Fibroblast of peridontal ligament (primary cell): ENCODE results near the gene CCT8.
"Not testable (repeated sequence)": the region's sequence is repeated elsewhere in the genome, so short reads cannot be mapped to it uniquely, and the experiment has no call there.

ENCODE experiments used
- DNase-seq: peaks from one replicate; pipeline ENCODE4 v3.0.0-alpha.2; 2010; ENCODE audit errors: extremely low read depth

CCT8 gene

DNA sequence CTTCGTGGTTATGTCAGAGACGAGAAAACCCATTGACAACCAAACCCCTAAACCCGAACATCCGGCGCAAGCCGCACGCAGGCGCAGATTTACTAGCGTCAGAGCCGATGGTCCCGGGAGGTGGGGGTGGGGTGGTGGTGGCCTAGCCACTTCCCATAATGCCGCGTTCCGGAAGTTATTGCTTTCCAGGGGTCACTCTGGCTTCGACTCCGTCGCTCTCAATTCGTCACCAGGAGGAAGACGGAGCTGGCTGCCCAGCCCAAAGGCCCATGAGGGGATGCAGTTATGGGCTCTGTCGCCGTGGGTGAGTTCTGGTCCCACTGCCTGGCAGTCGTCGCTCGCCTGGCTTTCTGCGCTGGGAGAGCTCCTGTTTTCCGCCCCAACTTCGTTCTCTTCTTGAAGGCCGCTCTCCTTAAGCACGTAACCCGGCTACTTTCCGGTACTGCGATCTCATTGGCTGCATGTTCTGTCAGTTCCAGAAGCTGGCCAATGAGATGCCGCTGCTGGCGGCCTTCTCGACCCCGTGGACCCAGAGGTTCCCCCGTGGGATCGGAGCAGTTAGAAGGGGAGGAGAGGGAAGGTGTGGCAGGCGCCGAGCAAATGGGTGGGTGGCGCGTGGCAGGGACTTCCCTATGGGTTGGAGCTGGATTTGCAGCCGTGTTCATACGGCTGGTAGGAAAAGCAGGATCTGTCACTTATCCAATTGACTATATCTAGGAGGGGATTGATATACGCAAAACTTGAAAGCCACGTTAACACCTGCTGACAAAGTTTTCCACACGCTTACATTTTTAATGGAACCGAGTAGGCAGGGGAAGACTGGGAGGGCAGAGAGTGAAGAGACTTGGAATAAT, 48.7 kb downstream of the CCT8 start, which contains the start of gene USP16:
Gene USP16 (plus strand): TSS at position 195 of the 854 bp plus-strand sequence. CDS start 3,246 bp downstream, outside the sequence.
- peak; percentile 99 for DNase-seq

DNA sequence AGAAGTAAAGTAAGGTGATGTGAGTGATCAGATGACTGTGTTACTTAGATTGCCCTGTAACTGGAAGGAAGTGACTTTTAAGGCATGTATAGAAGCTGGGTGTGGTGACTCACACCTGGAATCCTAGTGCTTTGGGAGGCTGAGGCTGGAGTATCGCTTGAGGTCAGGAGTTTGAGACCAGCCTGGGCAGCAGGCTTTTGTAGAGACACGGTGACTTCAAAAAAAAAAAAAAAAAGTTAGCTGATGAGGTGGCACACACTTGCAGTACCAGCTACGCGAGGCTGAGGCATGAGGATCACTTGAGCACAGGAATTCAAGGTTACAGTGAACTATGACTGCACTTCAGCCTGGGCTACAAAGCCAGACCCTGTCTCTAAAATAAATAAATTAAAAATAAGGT, 51.3 kb downstream of the CCT8 start:
- no peak for DNase-seq

DNA sequence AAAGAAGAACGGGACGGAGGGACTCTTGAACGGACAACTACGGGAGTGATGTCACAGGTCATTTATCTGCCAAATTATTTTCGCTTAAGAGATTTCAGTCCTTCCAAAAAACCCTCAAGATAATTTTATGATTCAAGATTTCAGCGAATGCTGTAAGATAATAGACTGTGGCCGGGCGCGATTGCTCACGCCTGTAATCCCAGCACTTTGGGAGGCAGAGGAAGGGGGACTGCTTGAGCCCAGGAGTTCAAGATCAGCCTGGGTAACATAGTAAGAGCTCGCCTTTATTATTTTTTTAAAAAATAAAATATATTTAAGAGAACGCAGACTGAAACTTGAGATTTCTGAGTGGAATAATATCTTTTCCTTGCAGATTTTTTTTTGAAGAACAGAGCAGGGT, 54.9 kb downstream of the CCT8 start:
- DNase-seq, result peak; percentile 49

DNA sequence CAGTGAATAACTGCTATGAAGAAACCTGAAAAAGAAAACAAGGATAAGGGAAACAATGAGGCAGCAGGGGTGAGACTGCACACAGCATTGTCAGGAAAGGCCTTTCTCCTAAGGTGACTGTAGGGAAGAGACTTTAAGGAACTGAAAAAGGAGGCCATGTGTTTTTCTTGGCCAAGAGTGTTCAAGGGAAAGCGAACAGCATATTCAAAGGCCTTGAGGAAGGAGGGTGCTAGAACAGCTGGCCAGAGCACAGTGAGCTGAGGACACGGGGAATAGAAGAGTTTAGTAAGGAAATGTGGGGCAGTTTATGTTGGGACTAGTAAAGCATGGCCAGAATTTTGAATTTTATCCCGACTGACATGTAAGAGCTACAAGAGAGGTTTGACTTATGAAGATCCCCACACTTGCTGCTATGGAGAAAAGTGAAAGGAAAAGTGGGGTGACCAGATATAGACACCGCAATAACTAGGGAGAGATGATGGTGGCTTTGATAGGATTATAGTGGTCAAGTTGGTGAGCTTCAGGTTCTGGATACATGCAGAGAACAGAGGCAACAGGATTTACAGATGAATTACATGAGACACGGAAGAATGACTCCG, 55.7 kb downstream of the CCT8 start:
- DNase-seq, result peak; percentile 6

DNA sequence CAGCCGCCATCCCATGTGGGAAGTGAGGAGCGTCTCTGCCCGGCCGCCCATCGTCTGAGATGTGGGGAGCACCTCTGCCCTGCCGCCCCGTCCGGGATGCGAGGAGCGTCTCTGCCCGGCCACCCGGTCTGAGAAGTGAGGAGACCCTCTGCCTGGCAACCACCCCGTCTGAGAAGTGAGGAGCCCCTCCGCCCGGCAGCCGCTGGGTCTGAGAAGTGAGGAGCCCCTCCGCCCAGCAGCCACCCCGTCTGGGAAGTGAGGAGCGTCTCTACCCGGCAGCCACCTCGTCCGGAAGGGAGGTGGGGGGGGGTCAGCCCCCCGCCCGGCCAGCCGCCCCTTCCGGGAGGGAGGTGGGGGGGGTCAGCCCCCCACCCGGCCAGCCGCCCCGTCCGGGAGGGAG, 62.2 kb downstream of the CCT8 start:
- DNase-seq, result not testable (repeated sequence)

DNA sequence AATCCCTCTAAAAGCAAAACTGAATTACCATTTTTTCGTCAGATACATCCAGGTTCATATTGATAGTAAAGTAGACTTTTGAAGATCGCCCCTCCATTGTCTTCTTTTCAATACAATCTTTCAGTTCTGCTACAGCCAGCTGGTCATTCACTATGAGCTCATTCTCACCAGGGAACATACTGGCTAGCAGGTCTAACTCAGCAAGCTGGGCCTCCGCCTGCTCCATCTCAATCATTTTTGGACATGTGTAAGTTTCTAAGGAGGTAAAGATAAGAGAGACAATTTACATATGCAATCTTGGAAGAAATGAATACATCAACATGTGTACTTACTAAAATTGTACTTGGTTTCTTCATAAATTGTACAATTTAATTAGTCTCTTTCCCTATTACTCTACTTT, 65.1 kb downstream of the CCT8 start:
- no peak for DNase-seq

DNA sequence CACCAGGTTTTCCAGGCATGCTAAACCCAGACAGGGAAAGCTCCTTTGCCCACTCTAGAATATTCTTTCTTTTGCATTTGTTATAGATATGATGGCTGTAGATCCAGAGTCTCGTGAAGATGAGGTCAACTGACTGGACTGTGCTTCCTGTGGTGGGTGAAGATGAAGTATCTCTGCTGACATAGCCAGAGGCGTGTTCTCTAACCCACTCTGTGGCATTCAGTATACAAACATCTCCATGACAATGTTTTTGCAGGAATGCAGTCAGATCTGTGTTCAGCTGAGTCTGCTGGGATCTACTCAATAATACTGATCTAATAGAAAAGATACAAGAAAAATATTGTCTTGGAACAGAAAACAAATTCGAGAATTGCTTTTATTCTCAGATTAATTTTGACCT, 65.6 kb downstream of the CCT8 start:
- no peak for DNase-seq

DNA sequence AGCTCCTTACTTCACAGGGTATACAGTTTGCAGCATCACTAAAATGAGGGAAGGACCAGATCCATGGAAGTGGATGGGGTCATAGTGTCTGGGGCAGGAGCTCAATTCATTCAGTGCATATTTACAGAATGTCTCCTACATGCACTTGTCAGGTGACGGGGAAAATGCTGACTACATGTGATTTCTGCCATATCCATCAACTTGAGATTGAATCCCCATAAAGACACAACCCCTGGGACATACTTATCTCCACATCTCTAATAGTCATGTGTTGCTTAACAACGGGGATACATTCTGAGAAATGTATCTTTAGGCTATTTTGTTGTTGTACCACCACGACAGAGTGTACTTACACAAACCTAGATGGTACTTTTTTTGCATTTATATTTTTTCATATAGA, 66.3 kb downstream of the CCT8 start:
- no peak for DNase-seq
